WTC11 (cell line): Measurements from ENCODE around the gene R3HCC1L. TPM values are rescaled to one million over a fixed set of nuclear protein-coding genes. Genes with fewer than 3 reads are reported as not detected.

Experiments used
- ATAC-seq: fragments of 200-7000 bp; cut with Tn5 transposase; 2 replicates; pipeline ENCODE4 v1.10.0; 2021; ENCODE audit warnings: mild to moderate bottlenecking, moderate library complexity
- CTCF ChIA-PET: fragments of 300-600 bp; sonication (Branson Sonifier 250); formaldehyde crosslinking; loops from one replicate; lab custom pipeline; 2021; ENCODE audit warnings: antibody characterized with exemption; lab: Charles Lee
- POLR2A ChIA-PET: fragments of 350-600 bp; sonication (Branson Sonifier 250); formaldehyde crosslinking; loops from one replicate; lab custom pipeline; 2021; ENCODE audit warnings: antibody characterized with exemption; lab: Charles Lee
- DNase-seq: peaks from one replicate; pipeline ENCODE4 v3.0.0; 2021; ENCODE audit warnings: low spot score
- H3K27ac Mint-ChIP-seq: 2 replicates; pipeline ENCODE4 v1.8.0; 2021; ENCODE audit warnings: mixed read lengths
- H3K27me3 Mint-ChIP-seq: 2 replicates; pipeline ENCODE4 v1.8.0; 2021; ENCODE audit warnings: low read depth, mild to moderate bottlenecking, moderate library complexity, mixed read lengths
- H3K36me3 Mint-ChIP-seq: 2 replicates; pipeline ENCODE4 v1.8.0; 2021; ENCODE audit warnings: mixed read lengths
- H3K4me1 Mint-ChIP-seq: 2 replicates; pipeline ENCODE4 v1.8.0; 2022; ENCODE audit warnings: mixed read lengths
- H3K4me3 Mint-ChIP-seq: 2 replicates; pipeline ENCODE4 v1.8.0; 2021; ENCODE audit warnings: mild to moderate bottlenecking, moderate library complexity, mixed read lengths
- H3K9me3 Mint-ChIP-seq: 2 replicates; pipeline ENCODE4 v1.8.0; 2021; ENCODE audit warnings: mixed read lengths
- ATF2 ChIP-seq: sonication (generic); formaldehyde crosslinking; IDR thresholded peaks from 2 replicates; pipeline ENCODE4 v1.8.1; 2022; ENCODE audit warnings: low read depth, missing genetic modification reagents, borderline replicate concordance
- CDX4 ChIP-seq: fragments of 250-450 bp; sonication (Bioruptor Pico); IDR thresholded peaks from 2 replicates; pipeline ENCODE4 v1.9.0; 2021; ENCODE audit warnings: moderate library complexity, mild to moderate bottlenecking, inconsistent platforms, borderline replicate concordance
- CREM ChIP-seq: sonication (generic); formaldehyde crosslinking; IDR thresholded peaks from 2 replicates; pipeline ENCODE4 v1.8.1; 2022; ENCODE audit warnings: mild to moderate bottlenecking, missing genetic modification reagents, moderate library complexity
- E2F5 ChIP-seq: sonication (generic); formaldehyde crosslinking; IDR thresholded peaks from 2 replicates; pipeline ENCODE4 v1.8.1; 2022; ENCODE audit warnings: mild to moderate bottlenecking, moderate library complexity, missing genetic modification reagents
- FOXJ3 ChIP-seq: sonication (generic); formaldehyde crosslinking; IDR thresholded peaks from 2 replicates; pipeline ENCODE4 v1.9.0; 2021; ENCODE audit warnings: missing genetic modification reagents, mild to moderate bottlenecking, borderline replicate concordance
- GABPB1 ChIP-seq: sonication (generic); formaldehyde crosslinking; IDR thresholded peaks from 2 replicates; pipeline ENCODE4 v1.8.1; 2023; ENCODE audit warnings: mild to moderate bottlenecking, missing genetic modification reagents
- GTF2I ChIP-seq: fragments of 250-450 bp; sonication (Bioruptor Pico); conservative IDR thresholded peaks from 2 replicates; pipeline ENCODE4 v1.4.0; 2021; ENCODE audit warnings: mild to moderate bottlenecking
- IRF1 ChIP-seq: sonication (generic); formaldehyde crosslinking; IDR thresholded peaks from 2 replicates; pipeline ENCODE4 v1.8.0; 2023; ENCODE audit warnings: missing genetic modification reagents
- IRF2 ChIP-seq: sonication (generic); formaldehyde crosslinking; IDR thresholded peaks from 2 replicates; pipeline ENCODE4 v1.8.0; 2022; ENCODE audit warnings: low read depth, missing genetic modification reagents, borderline replicate concordance
- JUN ChIP-seq: sonication (generic); formaldehyde crosslinking; IDR thresholded peaks from 2 replicates; pipeline ENCODE4 v1.8.0; 2023; ENCODE audit warnings: mild to moderate bottlenecking, missing genetic modification reagents
- KAT7 ChIP-seq: sonication (generic); formaldehyde crosslinking; IDR thresholded peaks from 2 replicates; pipeline ENCODE4 v1.8.1; 2023; ENCODE audit warnings: missing genetic modification reagents, mild to moderate bottlenecking, borderline replicate concordance
- MYBL2 ChIP-seq: sonication (generic); formaldehyde crosslinking; IDR thresholded peaks from 2 replicates; pipeline ENCODE4 v1.8.1; 2023; ENCODE audit warnings: mild to moderate bottlenecking, moderate library complexity, missing genetic modification reagents
- NFE2L1 ChIP-seq: sonication (generic); formaldehyde crosslinking; IDR thresholded peaks from 2 replicates; pipeline ENCODE4 v1.8.1; 2023; ENCODE audit warnings: missing genetic modification reagents
- NR1H2 ChIP-seq: sonication (generic); formaldehyde crosslinking; IDR thresholded peaks from 2 replicates; pipeline ENCODE4 v1.9.0; 2021; ENCODE audit warnings: mild to moderate bottlenecking, moderate library complexity, missing genetic modification reagents
- NR3C1 ChIP-seq: sonication (generic); formaldehyde crosslinking; conservative IDR thresholded peaks from 2 replicates; pipeline ENCODE4 v1.8.1; 2023; ENCODE audit warnings: low read depth, mild to moderate bottlenecking, missing genetic modification reagents
- TEAD1 ChIP-seq: sonication (generic); formaldehyde crosslinking; IDR thresholded peaks from 2 replicates; pipeline ENCODE4 v1.8.0; 2022; ENCODE audit warnings: mild to moderate bottlenecking, missing genetic modification reagents
- ZBTB43 ChIP-seq: sonication (generic); formaldehyde crosslinking; IDR thresholded peaks from 2 replicates; pipeline ENCODE4 v1.8.1; 2023; ENCODE audit warnings: mild to moderate bottlenecking, missing genetic modification reagents
- ZMAT4 ChIP-seq: fragments of 250-450 bp; sonication (Bioruptor Pico); IDR thresholded peaks from 2 replicates; pipeline ENCODE4 v1.9.0; 2021; ENCODE audit warnings: mild to moderate bottlenecking
- ZNF121 ChIP-seq: sonication (generic); formaldehyde crosslinking; IDR thresholded peaks from 2 replicates; pipeline ENCODE4 v1.8.0; 2023; ENCODE audit warnings: missing genetic modification reagents
- ZNF263 ChIP-seq: sonication (generic); formaldehyde crosslinking; IDR thresholded peaks from 2 replicates; pipeline ENCODE4 v1.8.1; 2022; ENCODE audit warnings: low read depth, mild to moderate bottlenecking, moderate library complexity, missing genetic modification reagents
- ZNF281 ChIP-seq: sonication (generic); formaldehyde crosslinking; IDR thresholded peaks from 2 replicates; pipeline ENCODE4 v1.8.0; 2023; ENCODE audit warnings: mild to moderate bottlenecking, missing genetic modification reagents
- ZNF423 ChIP-seq: fragments of 250-450 bp; sonication (Bioruptor Pico); IDR thresholded peaks from 2 replicates; pipeline ENCODE4 v2.1.2; 2022; ENCODE audit warnings: mild to moderate bottlenecking, moderate library complexity
- ZNF671 ChIP-seq: fragments of 250-450 bp; sonication (Bioruptor Pico); IDR thresholded peaks from 2 replicates; pipeline ENCODE4 v1.8.0; 2021; ENCODE audit warnings: mild to moderate bottlenecking
- total RNA-seq: library from RNA; stranded (reverse); gene quantifications from 3 replicates; pipeline ENCODE4 v1.2.3, GENCODE V29; 2021

Gene R3HCC1L
- total RNA-seq, 1 experiment from 2014 or later, result 14.7 TPM

GRCh38 chr10:98208925-98209324 lies 74.5 kb downstream of the R3HCC1L start (continued):
- TF ChIP-seq NR1H2 (CRISPR knock-in tag), result no peak
- TF ChIP-seq ZNF671 (CRISPR knock-in tag), result no peak
- no peak for TF ChIP-seq ZNF263
- TF ChIP-seq GTF2I, result no peak

GRCh38 chr10:98209441-98209840 lies 75.0 kb downstream of the R3HCC1L start:
- TF ChIP-seq GTF2I (no peak), NR3C1 (CRISPR knock-in tag) (no peak), TEAD1 (CRISPR knock-in tag) (no peak), KAT7 (CRISPR knock-in tag) (no peak), NFE2L1 (CRISPR knock-in tag) (no peak), GABPB1 (CRISPR knock-in tag) (no peak), MYBL2 (no peak), ZBTB43 (no peak), E2F5 (CRISPR knock-in tag) (no peak), ZMAT4 (CRISPR knock-in tag) (no peak), ZNF121 (CRISPR knock-in tag) (no peak), JUN (CRISPR knock-in tag) (no peak), IRF1 (CRISPR knock-in tag) (no peak), ZNF281 (CRISPR knock-in tag) (no peak), FOXJ3 (CRISPR knock-in tag) (no peak), CDX4 (no peak), ATF2 (CRISPR knock-in tag) (no peak), CREM (CRISPR knock-in tag) (no peak), IRF2 (CRISPR knock-in tag) (no peak), ZNF423 (no peak)
- no peak for DNase-seq
- CTCF ChIA-PET, result no interaction called here
- Mint-ChIP-seq H3K27ac (no peak overlapping the region), H3K4me3 (no peak overlapping the region), H3K9me3 (no peaks in the 10 kb centered on the region), H3K4me1 (peaks cover 4% of the 10 kb centered on the region; the same call in 1 of the 2 replicates), H3K36me3 (peaks cover 15% of the 10 kb centered on the region), H3K27me3 (no peaks in the 10 kb centered on the region)
- POLR2A ChIA-PET, result no interaction called here
- ATAC-seq, result no peak
